Right lobe of liver (tissue), 4 donors: ENCODE data around the gene PLAC1.

ENCODE experiments used
- CTCF ChIP-seq, 4 donors: fragments of 200-600 bp in 3 of 4; fragments of 450-650 bp in 1 of 4; IDR thresholded peaks; one replicate each; pipeline versions ENCODE4 v1.5.1 to v1.8.0; 2016 to 2022; ENCODE audit warnings: antibody characterized with exemption in 4 of 4, mild to moderate bottlenecking in 2 of 4
- POLR2A ChIP-seq: fragments of 450-650 bp; IDR thresholded peaks from one replicate; pipeline ENCODE4 v1.6.1; 2017; ENCODE audit warnings: antibody characterized with exemption, mild to moderate bottlenecking
- donor health status: DM: no; HTN: no; CAD: no.
- donor health status: DM: no; HTN: no; CAD: no.
- donor health status: DM: no; HTN: yes; CAD: no.

- TF ChIP-seq CTCF (IDR thresholded peaks at IDR 0.05) (no peak), POLR2A (no peak)
Observed at GRCh38 chrX:134679221-134679620, 20.9 kb upstream of the PLAC1 start.
